ENCODE data around the gene CMKLR1. TPM values are rescaled to one million over a fixed set of nuclear protein-coding genes. Genes with fewer than 3 reads are reported as not detected.

The CMKLR1 gene
- total RNA-seq, 1 experiment from 2014 or later, result 0.15 TPM

DNA sequence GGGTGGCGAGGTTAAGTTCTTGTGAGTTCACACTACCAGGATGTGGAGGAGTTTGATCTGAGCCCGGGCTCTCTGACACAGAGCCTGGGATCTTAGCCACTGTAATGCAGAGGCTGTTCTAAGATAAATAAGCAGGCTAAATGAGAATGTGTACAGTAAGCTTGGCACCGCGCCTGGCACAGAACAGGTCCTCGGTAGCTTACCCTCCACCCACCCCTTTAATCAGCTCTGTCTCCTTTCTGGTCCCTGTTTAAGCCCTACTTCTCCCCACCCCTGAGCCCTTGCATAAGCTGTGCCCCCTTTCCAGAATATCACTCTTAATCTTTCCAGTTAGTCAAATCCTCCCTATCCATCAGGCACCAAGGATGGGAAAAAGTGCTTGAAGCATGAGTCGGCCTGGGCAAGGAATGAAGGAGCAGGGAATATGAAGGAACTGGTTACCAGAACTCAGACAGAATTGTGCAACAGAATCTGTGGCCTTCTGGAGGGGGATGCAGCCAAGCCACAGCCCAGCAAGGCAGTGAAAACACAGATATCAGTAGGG is 32.8 kb upstream of the CMKLR1 start:
- Histone ChIP-seq H3K9ac (ENCODE audit: low read length) (no peak overlapping the region), H3K27ac (ENCODE audit: low read depth, low read length) (no peak overlapping the region), H3K4me2 (ENCODE audit: low read length) (no peak overlapping the region), H3K79me2 (ENCODE audit: insufficient read depth, low read length) (no peaks in the 10 kb centered on the region), H3K27me3 (ENCODE audit: insufficient read depth, low read length) (peaks cover 26% of the 10 kb centered on the region), H3K9me2 (ENCODE audit: insufficient read depth) (no peaks in the 10 kb centered on the region), H3K4me3 (replicated peaks in 1 of 2; ENCODE audit: low read depth in 1 of 2, low read length in 2 of 2) (no peak overlapping the region), H3K9me3 (ENCODE audit: control insufficient read depth in 1 of 2, insufficient read depth in 1 of 2, low read depth in 1 of 2, low read length in 2 of 2) (peaks cover 3 to 7% of the 10 kb centered on the region in 2 experiments; a peak in 1 of 4 replicates), H3K4me1 (ENCODE audit: control insufficient read depth in 1 of 2, insufficient read depth in 2 of 2, low read length in 2 of 2) (no peaks in the 10 kb centered on the region), H2AFZ (ENCODE audit: low read depth, low read length, poor library complexity, severe bottlenecking) (no peak overlapping the region), H4K20me1 (ENCODE audit: insufficient read depth) (no peaks in the 10 kb centered on the region), H3K36me3 (ENCODE audit: control insufficient read depth in 1 of 2, insufficient read depth in 2 of 2, low read length in 2 of 2) (no peaks in the 10 kb centered on the region)
- intact Hi-C loops (cut with micrococcal nuclease), result no loop called here
- ChIA-PET CTCF (no interaction called here), RAD21 (ENCODE audit: low non-redundant PET in 1 of 2, low total read pairs in 2 of 2, uncharacterized antibody in 2 of 2, unreplicated experiment in 2 of 2) (no interaction called here), POLR2A (no interaction called here)
- no TSS peak for BruUV-seq (replicated peaks)
- TF ChIP-seq SP1 (IDR thresholded peaks at IDR 0.05; ENCODE audit: low read depth) (no peak), EZH2phosphoT487 (IDR thresholded peaks at IDR 0.05; ENCODE audit: borderline replicate concordance) (no peak), CBX3 (IDR thresholded peaks at IDR 0.05; ENCODE audit: low read depth) (no peak), FOSL1 (IDR thresholded peaks at IDR 0.05; ENCODE audit: low read depth) (no peak), TCF7L2 (IDR thresholded peaks at IDR 0.05; ENCODE audit: borderline replicate concordance, extremely low read depth, insufficient read depth, insufficient read length) (no peak), SIN3A (IDR thresholded peaks at IDR 0.05; ENCODE audit: low read depth) (no peak), EGR1 (IDR thresholded peaks at IDR 0.05; ENCODE audit: low read depth) (no peak), POLR2A (IDR thresholded peaks at IDR 0.05; ENCODE audit: borderline replicate concordance, extremely low read depth, insufficient read depth, insufficient read length) (no peak), EZH2 (IDR thresholded peaks at IDR 0.05) (no peak)
- TF ChIP-seq, protein P1, sequence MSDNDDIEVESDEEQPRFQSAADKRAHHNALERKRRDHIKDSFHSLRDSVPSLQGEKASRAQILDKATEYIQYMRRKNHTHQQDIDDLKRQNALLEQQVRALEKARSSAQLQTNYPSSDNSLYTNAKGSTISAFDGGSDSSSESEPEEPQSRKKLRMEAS (IDR thresholded peaks at IDR 0.05), result no peak
- ATAC-seq (no peak), DNase-seq (ENCODE audit: low read depth, low spot score) (no peak)

- no peaks in the 10 kb centered on the region for H3K36me3 ChIP-seq (ENCODE audit: control insufficient read depth in 1 of 2, insufficient read depth in 2 of 2, low read length in 2 of 2)
- no peak overlapping the region for H3K9ac ChIP-seq (ENCODE audit: low read length)
- no peaks in the 10 kb centered on the region for H3K4me1 ChIP-seq (ENCODE audit: control insufficient read depth in 1 of 2, insufficient read depth in 2 of 2, low read length in 2 of 2)
- no peak overlapping the region for H3K4me2 ChIP-seq (ENCODE audit: low read length)
- no peak overlapping the region for H3K4me3 ChIP-seq (replicated peaks in 1 of 2; ENCODE audit: low read depth in 1 of 2, low read length in 2 of 2)
- H4K20me1 ChIP-seq (ENCODE audit: insufficient read depth), result no peaks in the 10 kb centered on the region
- ATAC-seq (no peak), DNase-seq (ENCODE audit: low read depth, low spot score) (no peak)
- peaks cover 30% of the 10 kb centered on the region for H3K27me3 ChIP-seq (ENCODE audit: insufficient read depth, low read length)
- H3K9me3 ChIP-seq (ENCODE audit: control insufficient read depth in 1 of 2, insufficient read depth in 1 of 2, low read depth in 1 of 2, low read length in 2 of 2), result peaks cover 3 to 7% of the 10 kb centered on the region in 2 experiments; a peak in 1 of 4 replicates
- H2AFZ ChIP-seq (ENCODE audit: low read depth, low read length, poor library complexity, severe bottlenecking), result no peak overlapping the region
- no peaks in the 10 kb centered on the region for H3K79me2 ChIP-seq (ENCODE audit: insufficient read depth, low read length)
- ChIA-PET RAD21 (ENCODE audit: low non-redundant PET in 1 of 2, low total read pairs in 2 of 2, uncharacterized antibody in 2 of 2, unreplicated experiment in 2 of 2) (no interaction called here), POLR2A (no interaction called here), CTCF (no interaction called here)
- H3K27ac ChIP-seq (ENCODE audit: low read depth, low read length), result no peak overlapping the region
- BruUV-seq (replicated peaks), result no TSS peak
- intact Hi-C loops (cut with micrococcal nuclease), result no loop called here
- no peaks in the 10 kb centered on the region for H3K9me2 ChIP-seq (ENCODE audit: insufficient read depth)
- no peak for TF ChIP-seq SP1 (IDR thresholded peaks at IDR 0.05; ENCODE audit: low read depth)
- TF ChIP-seq ELF1 (IDR thresholded peaks at IDR 0.05; ENCODE audit: borderline replicate concordance, low read depth), result no peak
- TF ChIP-seq RAD21 (IDR thresholded peaks at IDR 0.05; ENCODE audit: low read depth), result no peak
- TF ChIP-seq CBX3 (IDR thresholded peaks at IDR 0.05; ENCODE audit: low read depth), result no peak
- TF ChIP-seq EZH2phosphoT487 (IDR thresholded peaks at IDR 0.05; ENCODE audit: borderline replicate concordance), result no peak
- no peak for TF ChIP-seq CEBPB (IDR thresholded peaks at IDR 0.05; ENCODE audit: low read depth)
- no peak for TF ChIP-seq TCF7L2 (IDR thresholded peaks at IDR 0.05; ENCODE audit: borderline replicate concordance, extremely low read depth, insufficient read depth, insufficient read length)
- TF ChIP-seq JUND (IDR thresholded peaks at IDR 0.05), result no peak
- TF ChIP-seq YY1 (IDR thresholded peaks at IDR 0.05; ENCODE audit: extremely low read depth, insufficient replicate concordance, low read depth, low read length), result no peak
- no peak for TF ChIP-seq ZFX (IDR thresholded peaks at IDR 0.05)
- TF ChIP-seq POLR2AphosphoS5 (IDR thresholded peaks at IDR 0.05; ENCODE audit: low read depth, low read length), result no peak
- no peak for TF ChIP-seq FOSL1 (IDR thresholded peaks at IDR 0.05; ENCODE audit: low read depth)
- TF ChIP-seq, protein P2, sequence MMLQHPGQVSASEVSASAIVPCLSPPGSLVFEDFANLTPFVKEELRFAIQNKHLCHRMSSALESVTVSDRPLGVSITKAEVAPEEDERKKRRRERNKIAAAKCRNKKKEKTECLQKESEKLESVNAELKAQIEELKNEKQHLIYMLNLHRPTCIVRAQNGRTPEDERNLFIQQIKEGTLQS (IDR thresholded peaks at IDR 0.05), result no peak
- TF ChIP-seq CTCF (IDR thresholded peaks at IDR 0.05 in 2 of 3, conservative IDR thresholded peaks at IDR 0.05 in 1 of 3; ENCODE audit: borderline replicate concordance in 1 of 3, insufficient read depth in 1 of 3, low read depth in 2 of 3, low read length in 2 of 3), result no peak
- TF ChIP-seq EGR1 (IDR thresholded peaks at IDR 0.05; ENCODE audit: low read depth), result no peak
- TF ChIP-seq POLR2A (IDR thresholded peaks at IDR 0.05; ENCODE audit: borderline replicate concordance, extremely low read depth, insufficient read depth, insufficient read length), result no peak
Measured at GRCh38 chr12:108370415-108370814, 31.3 kb upstream of the CMKLR1 start.
